GM18519 (cell line): ENCODE data around the gene RAB33A.

Experiments
- ATAC-seq: cut with Tn5 transposase; IDR thresholded peaks from one replicate; pipeline ENCODE4 v1.9.1; 2021; ENCODE audit warnings: mild to moderate bottlenecking, moderate library complexity; ENCODE audit not compliant: unreplicated experiment, low FRiP score

Gene RAB33A

GRCh38 chrX:130170752-130171445 lies 863 bp upstream of the RAB33A start:
- ATAC-seq: peak; percentile 78

GRCh38 chrX:130172127-130172845 lies 524 bp downstream of the RAB33A start:
- no peak for ATAC-seq

GRCh38 chrX:130173190-130173895 lies 1.6 kb downstream of the RAB33A start:
- ATAC-seq: no peak

- ATAC-seq: no peak
These were observed 2.4 kb downstream of the RAB33A start for GRCh38 chrX:130174045-130174704.

- no peak for ATAC-seq
These were observed 3.2 kb downstream of the RAB33A start for GRCh38 chrX:130174937-130175336.

GRCh38 chrX:130176354-130176776 lies 4.6 kb downstream of the RAB33A start:
- ATAC-seq: peak; percentile 75

GRCh38 chrX:130176942-130177341 lies 5.2 kb downstream of the RAB33A start:
- no peak for ATAC-seq

GRCh38 chrX:130179170-130179569 lies 7.4 kb downstream of the RAB33A start:
- no peak for ATAC-seq

GRCh38 chrX:130179579-130180215 lies 7.9 kb downstream of the RAB33A start:
- no peak for ATAC-seq

GRCh38 chrX:130184168-130184567 lies 12.4 kb downstream of the RAB33A start:
- ATAC-seq: no peak

- ATAC-seq: no peak
These were observed 13.1 kb downstream of the RAB33A start for GRCh38 chrX:130184857-130185256.

- no peak for ATAC-seq
These were observed 14.9 kb downstream of the RAB33A start for GRCh38 chrX:130186651-130187050.

GRCh38 chrX:130190801-130191200 lies 19.0 kb downstream of the RAB33A start:
- no peak for ATAC-seq

- no peak for ATAC-seq
These were observed 24.7 kb downstream of the RAB33A start for GRCh38 chrX:130196466-130196865.

GRCh38 chrX:130197464-130197863 lies 25.7 kb downstream of the RAB33A start:
- no peak for ATAC-seq

- ATAC-seq: no peak
These were observed 32.9 kb downstream of the RAB33A start for GRCh38 chrX:130204647-130205046.

GRCh38 chrX:130211415-130212186 lies 39.8 kb downstream of the RAB33A start:
- no peak for ATAC-seq

- ATAC-seq: no peak
These were observed 40.6 kb downstream of the RAB33A start for GRCh38 chrX:130212371-130212770.

GRCh38 chrX:130213376-130213775 lies 41.6 kb downstream of the RAB33A start:
- no peak for ATAC-seq

- peak; percentile 62 for ATAC-seq
These were observed 44.6 kb downstream of the RAB33A start for GRCh38 chrX:130216320-130216719.
